HepG2 (cell line): ENCODE results near the gene NTM. TPM values are rescaled to one million over a fixed set of nuclear protein-coding genes. Genes with fewer than 3 reads are reported as not detected.

Experiments used
- ATAC-seq: fragments of 200-7000 bp; cut with Tn5 transposase; 3 replicates; pipeline ENCODE4 v1.9.1; 2020; ENCODE audit warnings: mild to moderate bottlenecking, moderate library complexity
- BruUV-seq: library from RNA; stranded (reverse); fragments of 400-500 nt; replicated peaks from 2 replicates; lab custom pipeline; 2021; lab: Mats Ljungman, UMichigan
- CTCF ChIA-PET: fragments of 300-600 bp; formaldehyde crosslinking; extraction: SDS; loops from one replicate; lab custom pipeline; 2021; ENCODE audit warnings: low total read pairs, inconsistent platforms, low intra/inter-chr PET ratio; lab: Yijun Ruan, JAX
- POLR2A ChIA-PET: fragments of 350-600 bp; sonication (Branson Sonifier 250); formaldehyde crosslinking; loops from one replicate; lab custom pipeline; 2020; ENCODE audit warnings: antibody characterized with exemption, inconsistent platforms; lab: Yijun Ruan, JAX
- DNase-seq: peaks from one replicate; pipeline ENCODE4 v3.0.0-alpha.2; 2015; ENCODE audit warnings: low spot score
- FAIRE-seq: peaks from 3 replicates; lab custom pipeline; 2011; peaks lifted over from hg19 to GRCh38; lab: Jason Lieb, UNC
- H2AFZ ChIP-seq: one replicate; pipeline ENCODE4 v1.6.1; 2011; ENCODE audit warnings: low read length, inconsistent platforms
- H3K27ac ChIP-seq: fragments of 300-600 bp; 3 replicates; pipeline ENCODE4 v1.8.0; 2011; ENCODE audit warnings: mixed run types, mild to moderate bottlenecking, mixed read lengths, low read length, inconsistent platforms; ENCODE audit not compliant: insufficient read depth; ENCODE audit errors: extremely low read length
- H3K27me3 ChIP-seq, 2 experiments: fragments of 200-600 bp in 1 of 2; 2 replicates in 1 of 2; 3 replicates in 1 of 2; pipeline versions ENCODE4 v1.6.0 to v1.8.0; 2011; ENCODE audit warnings: low read length in 2 of 2, mild to moderate bottlenecking in 2 of 2, moderate library complexity in 2 of 2, inconsistent platforms in 1 of 2; ENCODE audit not compliant: insufficient read depth in 2 of 2, control insufficient read depth in 1 of 2
- H3K36me3 ChIP-seq, 2 experiments: fragments of 200-600 bp in 1 of 2; replicated peaks in 1 of 2; 2 replicates in 1 of 2; 3 replicates in 1 of 2; pipeline versions ENCODE4 v1.5.1 to v1.8.0; 2011; ENCODE audit warnings: low read length in 2 of 2, inconsistent platforms in 1 of 2; ENCODE audit not compliant: insufficient read depth in 2 of 2, control insufficient read depth in 1 of 2
- H3K4me1 ChIP-seq: 2 replicates; pipeline ENCODE4 v1.5.1; 2012; ENCODE audit warnings: low read length, inconsistent platforms; ENCODE audit not compliant: insufficient read depth
- H3K4me2 ChIP-seq: 2 replicates; pipeline ENCODE4 v1.6.0; 2011; ENCODE audit warnings: low read depth, low read length, inconsistent platforms
- H3K4me3 ChIP-seq, 3 experiments: fragments of 200-600 bp in 1 of 3; sonication (generic), shearing (Covaris generic) in 1 of 3; replicated peaks in 1 of 3; 2 replicates each; pipeline ENCODE4 v1.5.1; 2011 to 2016; ENCODE audit warnings: low read length in 3 of 3, inconsistent platforms in 2 of 3, low read depth in 2 of 3, mild to moderate bottlenecking in 2 of 3, control low read depth in 1 of 3, mixed read lengths in 1 of 3; ENCODE audit not compliant: insufficient read depth in 1 of 3
- H3K79me2 ChIP-seq: one replicate; pipeline ENCODE4 v1.6.1; 2011; ENCODE audit warnings: low read length, inconsistent platforms; ENCODE audit not compliant: insufficient read depth
- H3K9ac ChIP-seq: 2 replicates; pipeline ENCODE4 v1.6.0; 2011; ENCODE audit warnings: mild to moderate bottlenecking, low read depth, low read length, inconsistent platforms; ENCODE audit not compliant: insufficient read depth
- H3K9me3 ChIP-seq: 2 replicates; pipeline ENCODE4 v1.5.1; 2012; ENCODE audit warnings: mild to moderate bottlenecking, low read length
- H4K20me1 ChIP-seq: 2 replicates; pipeline ENCODE4 v1.6.0; 2011; ENCODE audit warnings: inconsistent platforms, mild to moderate bottlenecking, low read length, moderate library complexity; ENCODE audit not compliant: insufficient read depth
- ATF7-NPFF ChIP-seq: sonication (generic); formaldehyde crosslinking; IDR thresholded peaks from 2 replicates; pipeline ENCODE4 v1.8.1; 2023; ENCODE audit warnings: mild to moderate bottlenecking, low read depth, missing genetic modification reagents, moderate library complexity
- CEBPG ChIP-seq: IDR thresholded peaks from 2 replicates; pipeline ENCODE4 v1.6.1; 2016
- SRSF1 ChIP-seq: fragments of 200-400 bp; formaldehyde crosslinking; optimal IDR thresholded peaks from 2 replicates; pipeline ENCODE3; 2017; ENCODE audit warnings: mild to moderate bottlenecking, low read depth, low read length, moderate library complexity
- TBP ChIP-seq: sonication (generic); formaldehyde crosslinking; IDR thresholded peaks from 2 replicates; pipeline ENCODE4 v1.5.0; 2020; ENCODE audit warnings: missing genetic modification reagents
- ZFP90 ChIP-seq: sonication (generic); formaldehyde crosslinking; IDR thresholded peaks from 2 replicates; pipeline ENCODE4 v1.8.0; 2022; ENCODE audit warnings: missing genetic modification reagents, mild to moderate bottlenecking, inconsistent platforms, borderline replicate concordance
- ZNF292 ChIP-seq: sonication (generic); formaldehyde crosslinking; IDR thresholded peaks from 2 replicates; pipeline ENCODE4 v1.8.1; 2022; ENCODE audit warnings: mild to moderate bottlenecking, low read depth, missing genetic modification reagents, borderline replicate concordance
- ZNF563 ChIP-seq: sonication (generic); formaldehyde crosslinking; IDR thresholded peaks from 2 replicates; pipeline ENCODE4 v1.8.0; 2022; ENCODE audit warnings: mild to moderate bottlenecking, moderate library complexity, missing genetic modification reagents
- WGBS: methylation state at CpG from one replicate; pipeline ENCODE4 v1.1.6; 2017; ENCODE audit warnings: low lambda C conversion rate; 5-methylcytosine and 5-hydroxymethylcytosine counted together
- in situ Hi-C: cut with HindIII; loops from 2 replicates; pipeline ENCODE4 v1.10.0; 2017; ENCODE audit warnings: low pct_unique_long_range_greater_than_20kb; ENCODE audit not compliant: extremely low pct_ligation_motif_present
- intact Hi-C: fragments of 100-400 bp; cut with micrococcal nuclease; formaldehyde crosslinking; loops from one replicate; pipeline ENCODE4 v1.10.0; 2022; ENCODE audit not compliant: unreplicated experiment
- polyA plus RNA-seq, 8 experiments: library from polyadenylated mRNA; depleted of rRNA in 3 of 8; stranded (reverse) in 7 of 8; unstranded in 1 of 8; fragments of >200 nt; fragmentation: Illumina TruSeq in 4 of 8; extraction: Trizol in 4 of 8; gene quantifications; 2 replicates each; pipeline versions ENCODE4 v1.2.1 to v1.2.3, GENCODE V29; 2011 to 2016; ENCODE audit warnings: low read depth in 4 of 8, missing spikeins in 1 of 8, mixed read lengths in 1 of 8; ENCODE audit not compliant: insufficient read depth in 1 of 8
- total RNA-seq, 5 experiments: library from RNA; depleted of rRNA; stranded (reverse); fragments of >200 nt; fragmentation: Illumina TruSeq; extraction: Trizol; gene quantifications; 2 replicates each; pipeline ENCODE4 v1.2.3, GENCODE V29; 2016; ENCODE audit warnings: low read depth in 1 of 5
- TF ChIP-seq, protein P1 (sequence below): sonication (generic); formaldehyde crosslinking; conservative IDR thresholded peaks from 2 replicates; pipeline ENCODE4 v1.5.0; 2020; ENCODE audit warnings: missing genetic modification reagents
- TF ChIP-seq, protein P2 (sequence below): sonication (generic); formaldehyde crosslinking; IDR thresholded peaks from 2 replicates; pipeline ENCODE4 v1.8.0; 2023; ENCODE audit warnings: mild to moderate bottlenecking, missing genetic modification reagents
- TF ChIP-seq, protein P3 (sequence below): sonication (generic); formaldehyde crosslinking; IDR thresholded peaks from 2 replicates; pipeline ENCODE4 v1.8.1; 2023; ENCODE audit warnings: mild to moderate bottlenecking, missing genetic modification reagents
- TF ChIP-seq, protein P4 (sequence below): IDR thresholded peaks from 2 replicates; pipeline ENCODE4 v1.6.1; 2016; ENCODE audit warnings: missing compliant biosample characterization, missing genetic modification reagents, borderline replicate concordance

The NTM gene
- total and polyA plus RNA-seq, 2 of the 13 experiments (the other 11 are each of a cell fraction or from before 2014, with no cell fraction given), result not detected

DNA sequence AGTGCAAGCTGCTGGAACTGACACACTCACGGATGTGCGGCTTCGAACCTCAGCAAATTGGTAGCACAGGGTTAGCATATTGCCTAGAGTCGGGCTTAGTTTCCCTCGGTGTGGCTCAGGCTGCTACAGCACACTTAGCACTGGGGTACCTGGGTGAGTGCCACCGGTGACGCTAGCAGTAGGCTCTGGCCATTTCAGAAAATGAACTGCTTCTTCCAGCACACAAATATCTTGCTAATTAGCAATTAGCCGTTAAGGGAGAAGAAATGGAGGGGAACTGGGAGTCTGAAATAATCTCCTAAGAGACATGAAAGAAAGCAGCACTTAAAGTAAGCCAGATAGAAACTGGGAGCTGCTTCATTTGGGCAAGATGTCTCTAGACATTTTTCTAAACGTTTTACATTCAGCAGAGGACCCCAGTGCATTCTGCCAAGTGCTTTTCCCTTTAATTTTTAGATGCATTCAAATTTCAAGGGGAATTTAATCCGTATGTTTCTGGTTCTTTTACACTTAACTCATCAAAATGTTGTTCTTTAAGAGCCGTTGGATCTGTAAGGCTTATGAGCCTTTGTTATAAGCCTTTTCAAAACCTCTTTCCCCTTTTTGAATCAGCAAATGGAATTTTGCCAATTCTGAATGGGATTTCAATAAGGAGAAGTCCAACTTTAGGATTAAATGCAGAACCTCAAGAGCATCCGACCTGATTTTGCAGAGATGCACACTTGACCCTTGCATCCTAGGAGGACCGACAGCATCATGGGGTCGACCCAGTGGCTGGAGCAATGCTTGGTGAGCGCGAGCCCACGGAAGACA is 708.1 kb downstream of the NTM start (continued):
- TF ChIP-seq, protein P1, sequence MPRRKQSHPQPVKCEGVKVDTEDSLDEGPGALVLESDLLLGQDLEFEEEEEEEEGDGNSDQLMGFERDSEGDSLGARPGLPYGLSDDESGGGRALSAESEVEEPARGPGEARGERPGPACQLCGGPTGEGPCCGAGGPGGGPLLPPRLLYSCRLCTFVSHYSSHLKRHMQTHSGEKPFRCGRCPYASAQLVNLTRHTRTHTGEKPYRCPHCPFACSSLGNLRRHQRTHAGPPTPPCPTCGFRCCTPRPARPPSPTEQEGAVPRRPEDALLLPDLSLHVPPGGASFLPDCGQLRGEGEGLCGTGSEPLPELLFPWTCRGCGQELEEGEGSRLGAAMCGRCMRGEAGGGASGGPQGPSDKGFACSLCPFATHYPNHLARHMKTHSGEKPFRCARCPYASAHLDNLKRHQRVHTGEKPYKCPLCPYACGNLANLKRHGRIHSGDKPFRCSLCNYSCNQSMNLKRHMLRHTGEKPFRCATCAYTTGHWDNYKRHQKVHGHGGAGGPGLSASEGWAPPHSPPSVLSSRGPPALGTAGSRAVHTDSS (CRISPR knock-in tag), result no peak

DNA sequence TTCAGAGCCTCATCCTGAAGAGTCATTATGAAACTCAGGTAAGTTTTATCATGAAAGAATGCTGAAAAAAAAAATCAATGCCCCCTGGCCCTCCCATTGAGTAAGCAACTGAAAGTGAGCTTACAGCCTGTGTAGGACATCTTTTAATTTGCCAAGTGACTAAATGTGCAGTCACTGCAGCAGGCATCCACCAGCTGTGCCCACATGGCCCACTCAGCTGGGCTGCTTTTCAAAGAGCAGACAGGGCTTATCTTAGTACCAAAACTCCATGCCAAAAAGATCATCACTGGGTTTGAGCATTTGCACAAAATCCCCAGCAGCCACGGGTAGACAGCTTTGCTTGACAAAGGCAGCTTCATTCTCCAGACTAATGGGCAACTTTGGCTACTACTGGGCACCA is 709.7 kb downstream of the NTM start:
- H4K20me1 ChIP-seq, result no peaks in the 10 kb centered on the region
- FAIRE-seq (no peak), ATAC-seq (no peak), DNase-seq (no peak)
- no peak overlapping the region for H3K27ac ChIP-seq
- in situ Hi-C loops (no loop called here), intact Hi-C loops (no loop called here)
- H3K79me2 ChIP-seq, result no peaks in the 10 kb centered on the region
- H3K27me3 ChIP-seq, result no peaks in the 10 kb centered on the region
- H3K36me3 ChIP-seq, result no peaks in the 10 kb centered on the region
- no peak overlapping the region for H3K4me3 ChIP-seq
- no TSS peak for BruUV-seq
- no peak overlapping the region for H3K4me2 ChIP-seq
- CTCF ChIA-PET, result no interaction called here
- no peaks in the 10 kb centered on the region for H3K4me1 ChIP-seq
- H2AFZ ChIP-seq, result no peak overlapping the region
- WGBS, result 0% methylated on average over 1 of the region's 1 CpG
- POLR2A ChIA-PET, result no interaction called here
- peaks cover 22% of the 10 kb centered on the region for H3K9me3 ChIP-seq
- TF ChIP-seq CEBPG (CRISPR knock-in tag), result no peak
- H3K9ac ChIP-seq, result no peak overlapping the region

DNA sequence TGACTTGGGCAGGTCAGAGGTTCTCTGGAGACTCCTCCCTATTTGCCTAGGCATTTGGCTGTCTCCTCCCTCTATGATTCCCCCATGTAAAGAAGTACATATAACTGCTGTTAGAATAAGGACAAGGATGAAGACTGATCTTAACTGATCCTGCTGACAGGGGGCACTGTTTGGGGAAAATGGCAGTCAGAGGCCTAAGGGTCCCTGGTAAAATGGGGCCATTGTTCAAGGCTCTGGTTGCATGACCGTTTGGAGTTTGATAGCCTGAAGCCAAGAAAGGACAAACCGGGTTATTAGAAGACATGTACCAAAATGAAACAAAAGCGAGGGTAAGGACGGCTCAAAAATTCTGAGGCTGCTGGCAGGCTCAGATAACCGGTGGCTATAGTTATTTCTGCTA is 712.2 kb downstream of the NTM start:
- POLR2A ChIA-PET, result no interaction called here
- ATAC-seq, result no peak
- FAIRE-seq, result no peak
- Histone ChIP-seq H3K27me3 (no peaks in the 10 kb centered on the region), H3K36me3 (no peaks in the 10 kb centered on the region), H3K79me2 (no peaks in the 10 kb centered on the region), H3K27ac (no peak overlapping the region), H3K4me2 (no peak overlapping the region), H2AFZ (no peak overlapping the region)
- BruUV-seq, result no TSS peak
- in situ Hi-C loops, result no loop called here
- DNase-seq, result no peak
- intact Hi-C loops, result no loop called here
- TF ChIP-seq TBP (CRISPR knock-in tag) (no peak), ATF7-NPFF (CRISPR knock-in tag) (no peak), ZFP90 (no peak), ZNF292 (no peak), ZNF563 (CRISPR knock-in tag) (no peak), SRSF1 (no peak)
- TF ChIP-seq, protein P2, sequence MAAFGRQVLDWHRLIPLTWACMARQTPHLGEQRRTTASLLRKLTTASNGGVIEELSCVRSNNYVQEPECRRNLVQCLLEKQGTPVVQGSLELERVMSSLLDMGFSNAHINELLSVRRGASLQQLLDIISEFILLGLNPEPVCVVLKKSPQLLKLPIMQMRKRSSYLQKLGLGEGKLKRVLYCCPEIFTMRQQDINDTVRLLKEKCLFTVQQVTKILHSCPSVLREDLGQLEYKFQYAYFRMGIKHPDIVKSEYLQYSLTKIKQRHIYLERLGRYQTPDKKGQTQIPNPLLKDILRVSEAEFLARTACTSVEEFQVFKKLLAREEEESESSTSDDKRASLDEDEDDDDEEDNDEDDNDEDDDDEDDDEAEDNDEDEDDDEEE, result no peak
- TF ChIP-seq, protein P3, sequence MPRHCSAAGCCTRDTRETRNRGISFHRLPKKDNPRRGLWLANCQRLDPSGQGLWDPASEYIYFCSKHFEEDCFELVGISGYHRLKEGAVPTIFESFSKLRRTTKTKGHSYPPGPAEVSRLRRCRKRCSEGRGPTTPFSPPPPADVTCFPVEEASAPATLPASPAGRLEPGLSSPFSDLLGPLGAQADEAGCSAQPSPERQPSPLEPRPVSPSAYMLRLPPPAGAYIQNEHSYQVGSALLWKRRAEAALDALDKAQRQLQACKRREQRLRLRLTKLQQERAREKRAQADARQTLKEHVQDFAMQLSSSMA, result no peak
- TF ChIP-seq, protein P4, sequence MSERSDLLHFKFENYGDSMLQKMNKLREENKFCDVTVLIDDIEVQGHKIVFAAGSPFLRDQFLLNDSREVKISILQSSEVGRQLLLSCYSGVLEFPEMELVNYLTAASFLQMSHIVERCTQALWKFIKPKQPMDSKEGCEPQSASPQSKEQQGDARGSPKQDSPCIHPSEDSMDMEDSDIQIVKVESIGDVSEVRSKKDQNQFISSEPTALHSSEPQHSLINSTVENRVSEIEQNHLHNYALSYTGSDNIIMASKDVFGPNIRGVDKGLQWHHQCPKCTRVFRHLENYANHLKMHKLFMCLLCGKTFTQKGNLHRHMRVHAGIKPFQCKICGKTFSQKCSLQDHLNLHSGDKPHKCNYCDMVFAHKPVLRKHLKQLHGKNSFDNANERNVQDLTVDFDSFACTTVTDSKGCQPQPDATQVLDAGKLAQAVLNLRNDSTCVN (CRISPR knock-in tag), result no peak
- TF ChIP-seq, all 625 proteins: peak for 0
- Histone ChIP-seq H3K4me3 (no peak overlapping the region), H4K20me1 (no peaks in the 10 kb centered on the region), H3K9me3 (peaks cover 39% of the 10 kb centered on the region), H3K9ac (no peak overlapping the region), H3K4me1 (no peaks in the 10 kb centered on the region)
- 3% methylated on average over 5 of the region's 5 CpGs for WGBS
- CTCF ChIA-PET, result no interaction called here
